ENCODE data around the gene MPND. TPM values are rescaled to one million over a fixed set of nuclear protein-coding genes. Genes with fewer than 3 reads are reported as not detected.
A peak's percentile ranks its signal among the peaks of the same experiment; 100 is the strongest.

The MPND gene
- total RNA-seq, 4 donors from 2014 or later = 5.6 to 10.5 (median 9.3) TPM

- peaks cover 19 to 22% of the 10 kb centered on the region in 2 donors for H3K36me3 ChIP-seq
- 38 to 63% methylated on average over 4 to 13 of the region's 19 CpGs for WGBS, 2 donors
- H3K4me1 ChIP-seq = peaks cover 49 to 57% of the 10 kb centered on the region in 2 donors
- intact Hi-C loops (cut with DNase I) = no loop called here
- DNase-seq = peak; percentile 44 to 47
- peak overlapping the region; percentile 63 to 76 (median 73) for H3K27ac ChIP-seq
- H3K4me3 ChIP-seq (replicated peaks in 1 of 3) = no peak overlapping the region
- no peak for TF ChIP-seq CTCF (IDR thresholded peaks at IDR 0.05)
- TF ChIP-seq POLR2A (IDR thresholded peaks at IDR 0.05) = no peak
- no peaks in the 10 kb centered on the region for H3K27me3 ChIP-seq
- no peaks in the 10 kb centered on the region for H3K9me3 ChIP-seq
Measured at GRCh38 chr19:4368128-4368820, 24.9 kb downstream of the MPND start.

- WGBS, 2 donors = 7 to 23% methylated on average over 8 to 20 of the region's 25 CpGs
- no peaks in the 10 kb centered on the region for H3K27me3 ChIP-seq
- peaks cover 59 to 67% of the 10 kb centered on the region in 2 donors for H3K4me1 ChIP-seq
- H3K27ac ChIP-seq = peak overlapping the region; percentile 63 to 76 (median 73)
- no peaks in the 10 kb centered on the region for H3K9me3 ChIP-seq
- TF ChIP-seq CTCF (IDR thresholded peaks at IDR 0.05) (peak in 1 of 6 experiments; percentile 5), POLR2A (IDR thresholded peaks at IDR 0.05) (peak in 1 of 2 donors; percentile 42)
- no peak overlapping the region for H3K4me3 ChIP-seq (replicated peaks in 1 of 3)
- intact Hi-C loops (cut with DNase I) = no loop called here
- peak; percentile 89 for DNase-seq
- peaks cover 11 to 14% of the 10 kb centered on the region in 2 donors for H3K36me3 ChIP-seq
Measured at GRCh38 chr19:4369109-4369887, 25.9 kb downstream of the MPND start.

GRCh38 chr19:4369888-4370260 lies 26.5 kb downstream of the MPND start:
- Histone ChIP-seq H3K27ac (peak overlapping the region; percentile 63 to 76 (median 73)), H3K4me1 (peaks cover 65 to 73% of the 10 kb centered on the region in 2 donors), H3K36me3 (peaks cover 11 to 14% of the 10 kb centered on the region in 2 donors), H3K27me3 (no peaks in the 10 kb centered on the region), H3K9me3 (no peaks in the 10 kb centered on the region), H3K4me3 (replicated peaks in 1 of 3) (no peak overlapping the region)
- intact Hi-C loops (cut with DNase I) = no loop called here
- 54% methylated on average over 15 of the region's 21 CpGs; no CpG with 5 or more reads in 1 of the 2 donors for WGBS, 2 donors
- peak in 1 of 2 donors; percentile 29 for DNase-seq
- TF ChIP-seq POLR2A (IDR thresholded peaks at IDR 0.05) (no peak), CTCF (IDR thresholded peaks at IDR 0.05) (peak in 1 of 6 experiments; percentile 1)

GRCh38 chr19:4370418-4371041 lies 27.2 kb downstream of the MPND start:
- TF ChIP-seq CTCF (IDR thresholded peaks at IDR 0.05) = no peak
- no peak for TF ChIP-seq POLR2A (IDR thresholded peaks at IDR 0.05)
- Histone ChIP-seq H3K4me1 (peaks cover 71 to 80% of the 10 kb centered on the region in 2 donors), H3K27ac (peak overlapping the region; percentile 22 to 87 (median 29)), H3K4me3 (replicated peaks in 1 of 3) (no peak overlapping the region), H3K36me3 (peaks cover 5 to 8% of the 10 kb centered on the region in 2 donors), H3K27me3 (no peaks in the 10 kb centered on the region), H3K9me3 (no peaks in the 10 kb centered on the region)
- DNase-seq = no peak
- intact Hi-C loops (cut with DNase I) = no loop called here
- 94 to 100% methylated on average over 4 to 7 of the region's 15 CpGs for WGBS, 2 donors

All from thyroid gland (tissue), 4 donors.